ENCODE data around the gene ELMO3.
A peak's percentile ranks its signal among the peaks of the same experiment; 100 is the strongest.

GRCh38 chr16:67184995-67185650, 13.8 kb upstream of the ELMO3 start:
- TF ChIP-seq KAT2B (IDR thresholded peaks at IDR 0.05; ENCODE audit: borderline replicate concordance, low read depth, low read length) (no peak), NFIC (IDR thresholded peaks at IDR 0.05; ENCODE audit: low read length) (no peak), HNF1B (CRISPR knock-in tag; IDR thresholded peaks at IDR 0.05) (peak; percentile 77), NR1H2 (CRISPR knock-in tag; IDR thresholded peaks at IDR 0.05; ENCODE audit: borderline replicate concordance, low read depth) (no peak; the same call in 1 of the 2 replicates), KDM3A (CRISPR knock-in tag; IDR thresholded peaks at IDR 0.05; ENCODE audit: low read depth) (peak; percentile 98)
- TF ChIP-seq, protein P1, sequence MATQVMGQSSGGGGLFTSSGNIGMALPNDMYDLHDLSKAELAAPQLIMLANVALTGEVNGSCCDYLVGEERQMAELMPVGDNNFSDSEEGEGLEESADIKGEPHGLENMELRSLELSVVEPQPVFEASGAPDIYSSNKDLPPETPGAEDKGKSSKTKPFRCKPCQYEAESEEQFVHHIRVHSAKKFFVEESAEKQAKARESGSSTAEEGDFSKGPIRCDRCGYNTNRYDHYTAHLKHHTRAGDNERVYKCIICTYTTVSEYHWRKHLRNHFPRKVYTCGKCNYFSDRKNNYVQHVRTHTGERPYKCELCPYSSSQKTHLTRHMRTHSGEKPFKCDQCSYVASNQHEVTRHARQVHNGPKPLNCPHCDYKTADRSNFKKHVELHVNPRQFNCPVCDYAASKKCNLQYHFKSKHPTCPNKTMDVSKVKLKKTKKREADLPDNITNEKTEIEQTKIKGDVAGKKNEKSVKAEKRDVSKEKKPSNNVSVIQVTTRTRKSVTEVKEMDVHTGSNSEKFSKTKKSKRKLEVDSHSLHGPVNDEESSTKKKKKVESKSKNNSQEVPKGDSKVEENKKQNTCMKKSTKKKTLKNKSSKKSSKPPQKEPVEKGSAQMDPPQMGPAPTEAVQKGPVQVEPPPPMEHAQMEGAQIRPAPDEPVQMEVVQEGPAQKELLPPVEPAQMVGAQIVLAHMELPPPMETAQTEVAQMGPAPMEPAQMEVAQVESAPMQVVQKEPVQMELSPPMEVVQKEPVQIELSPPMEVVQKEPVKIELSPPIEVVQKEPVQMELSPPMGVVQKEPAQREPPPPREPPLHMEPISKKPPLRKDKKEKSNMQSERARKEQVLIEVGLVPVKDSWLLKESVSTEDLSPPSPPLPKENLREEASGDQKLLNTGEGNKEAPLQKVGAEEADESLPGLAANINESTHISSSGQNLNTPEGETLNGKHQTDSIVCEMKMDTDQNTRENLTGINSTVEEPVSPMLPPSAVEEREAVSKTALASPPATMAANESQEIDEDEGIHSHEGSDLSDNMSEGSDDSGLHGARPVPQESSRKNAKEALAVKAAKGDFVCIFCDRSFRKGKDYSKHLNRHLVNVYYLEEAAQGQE (IDR thresholded peaks at IDR 0.05; ENCODE audit: borderline replicate concordance in 1 of 2, low read depth in 1 of 2, low read length in 2 of 2), result peak in 1 of 2 experiments; percentile 99; a peak in 2 of 4 replicates

Measured in HepG2 (cell line).